ENCODE results near the gene POLR2A.

- no peak for TF ChIP-seq CTCF (IDR thresholded peaks at IDR 0.05)
- no peak for TF ChIP-seq POLR2A (IDR thresholded peaks at IDR 0.05)
- TF ChIP-seq EP300 (IDR thresholded peaks at IDR 0.05), result no peak
These were observed 7.7 kb upstream of the POLR2A start for GRCh38 chr17:7476494-7476893.
